GM19324 (cell line): ENCODE data around the gene C16orf87.

ENCODE experiments used
- ATAC-seq: cut with Tn5 transposase; IDR thresholded peaks from one replicate; pipeline ENCODE4 v1.9.1; 2021; ENCODE audit warnings: mild to moderate bottlenecking, moderate library complexity; ENCODE audit not compliant: unreplicated experiment, low FRiP score

Gene C16orf87

GRCh38 chr16:46844771-46845170, 13.8 kb upstream of the C16orf87 start:
- ATAC-seq = no peak

- no peak for ATAC-seq
Observed at GRCh38 chr16:46843898-46844642, 13.1 kb upstream of the C16orf87 start.

- no peak for ATAC-seq
Observed at GRCh38 chr16:46842192-46842895, 11.4 kb upstream of the C16orf87 start.

DNA sequence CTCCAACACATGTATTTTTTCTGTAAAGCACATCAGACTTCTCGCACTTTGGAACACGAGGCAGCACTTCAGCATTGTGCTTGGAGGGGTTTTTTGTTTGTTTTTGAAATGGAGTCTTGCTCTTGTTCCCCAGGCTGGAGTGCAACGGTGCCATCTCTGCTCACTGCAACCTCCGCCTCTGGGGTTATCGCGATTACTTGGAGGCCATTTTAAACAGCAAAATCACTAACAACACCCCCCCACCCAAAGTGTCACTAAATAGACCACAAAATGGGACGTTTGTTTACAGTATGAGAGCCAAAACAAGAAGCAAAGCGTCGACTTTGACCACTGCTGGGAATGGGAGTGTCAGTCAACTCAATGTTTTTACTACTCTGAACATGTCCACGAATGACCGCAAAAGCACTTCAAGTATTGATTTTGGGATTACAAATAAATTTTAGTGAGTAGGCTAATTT, 9.0 kb upstream of the C16orf87 start:
- no peak for ATAC-seq

GRCh38 chr16:46836534-46837530, 5.9 kb upstream of the C16orf87 start:
- no peak for ATAC-seq

DNA sequence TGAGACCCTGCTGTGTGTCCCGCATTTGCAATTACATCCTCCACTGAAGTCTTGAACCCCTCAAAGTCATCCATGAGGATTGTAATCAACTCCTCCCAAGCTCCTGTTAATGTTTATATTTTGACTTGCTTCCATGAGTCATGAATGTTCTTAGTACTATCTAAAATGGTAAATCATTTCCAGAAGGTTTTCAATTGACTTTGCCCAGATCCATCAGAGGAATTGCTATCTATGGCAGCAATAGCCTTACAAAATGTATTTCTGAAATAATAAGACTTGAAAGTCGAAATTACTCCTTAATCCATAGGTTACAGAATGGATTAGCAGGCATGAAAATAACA, 2.5 kb upstream of the C16orf87 start:
- no peak for ATAC-seq

- no peak for ATAC-seq
Observed at GRCh38 chr16:46832757-46833459, 1.9 kb upstream of the C16orf87 start.

GRCh38 chr16:46830417-46830901, 521 bp downstream of the C16orf87 start:
- peak; percentile 22 for ATAC-seq

GRCh38 chr16:46828943-46829342, 2.0 kb downstream of the C16orf87 start:
- no peak for ATAC-seq

DNA sequence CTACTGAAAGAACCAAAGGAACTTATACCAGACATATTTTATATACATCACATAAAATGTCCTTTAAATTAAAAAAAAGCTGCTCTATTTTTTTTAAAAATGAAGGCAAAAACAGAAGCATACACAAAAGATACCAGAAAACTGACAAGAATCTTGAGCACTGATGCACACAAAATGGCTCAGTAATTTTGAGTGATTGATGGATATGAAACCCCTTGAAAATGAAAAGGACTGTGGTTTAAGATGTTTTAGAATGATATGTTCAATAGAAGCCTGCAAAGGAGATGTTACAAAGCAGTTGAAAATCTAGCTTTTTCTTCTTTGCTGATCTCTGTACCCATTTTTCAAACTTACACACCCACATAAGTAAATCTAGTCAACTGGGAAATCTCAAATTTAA, 2.7 kb downstream of the C16orf87 start:
- no peak for ATAC-seq

GRCh38 chr16:46826631-46827030, 4.3 kb downstream of the C16orf87 start:
- ATAC-seq = no peak

DNA sequence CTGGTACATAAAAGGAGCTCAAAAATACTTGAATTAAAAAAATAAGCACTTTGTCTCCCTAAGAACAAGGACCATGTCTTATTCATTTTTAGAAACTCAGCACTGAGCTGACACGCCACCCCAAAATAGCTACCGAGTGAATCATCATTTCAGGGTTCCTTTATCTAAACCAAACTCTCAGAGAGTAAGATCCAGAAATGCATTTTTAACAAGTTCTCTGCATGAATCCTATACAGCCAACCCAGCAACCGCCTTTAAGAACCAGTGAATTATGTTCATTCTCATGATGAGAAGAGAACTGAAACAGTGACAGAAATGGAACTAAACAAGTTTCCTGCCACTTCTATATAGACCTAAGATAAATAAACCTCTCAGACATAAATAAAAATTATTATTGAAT, 8.7 kb downstream of the C16orf87 start:
- peak; percentile 53 for ATAC-seq

DNA sequence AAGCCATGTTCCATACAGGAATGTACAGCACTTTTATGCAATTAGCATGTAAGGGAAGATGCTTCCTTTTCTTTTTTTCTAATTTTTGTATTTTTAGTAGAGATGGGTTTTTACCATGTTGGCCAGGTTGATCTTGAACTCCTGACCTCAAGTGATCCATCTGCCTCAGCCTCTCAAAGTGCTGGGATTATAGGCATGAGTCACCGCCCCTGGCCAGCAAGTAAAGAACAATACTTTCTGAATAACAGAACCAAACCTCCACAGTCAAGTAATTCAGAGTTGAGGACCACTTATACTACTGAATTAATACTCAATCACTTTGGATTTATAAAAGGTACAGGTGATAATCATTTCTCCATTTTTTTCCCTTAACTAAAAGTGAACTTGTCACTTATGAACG, 13.0 kb downstream of the C16orf87 start:
- no peak for ATAC-seq

DNA sequence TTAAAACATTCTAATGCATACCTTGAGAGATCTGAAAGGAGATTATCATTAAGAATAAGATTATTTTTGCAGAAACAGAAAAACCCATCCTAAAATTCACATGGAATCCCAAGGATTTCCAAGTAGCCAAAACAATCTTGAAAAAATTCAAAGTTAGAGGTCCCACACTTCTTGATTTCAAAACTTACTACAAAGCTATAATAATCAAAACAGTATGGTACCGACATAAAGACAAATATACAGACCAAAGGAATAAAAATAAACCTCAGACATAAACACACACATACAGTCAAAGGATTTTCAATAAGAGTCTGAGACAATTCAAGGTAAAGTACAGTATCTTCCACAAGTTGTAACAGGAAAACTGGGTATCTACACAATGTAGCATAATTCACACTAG, 16.2 kb downstream of the C16orf87 start:
- no peak for ATAC-seq

DNA sequence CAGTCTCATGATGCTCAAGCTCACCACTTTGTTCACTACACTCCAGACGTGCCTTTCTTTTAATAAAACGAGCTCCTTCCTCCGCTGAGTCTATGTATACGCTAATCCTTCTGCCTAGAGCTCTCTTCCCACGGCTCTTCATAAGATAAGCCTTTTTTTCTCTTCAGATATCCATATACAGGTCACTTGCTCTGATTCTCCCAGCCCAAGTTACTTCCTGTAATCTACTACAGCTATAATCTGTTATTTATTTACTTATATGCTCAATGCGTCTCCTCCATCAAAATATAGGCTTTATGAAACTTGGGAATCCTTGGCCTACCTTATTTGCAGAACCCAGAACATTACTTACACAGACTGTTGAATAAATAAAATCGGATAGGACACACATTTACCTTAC, 17.4 kb downstream of the C16orf87 start:
- no peak for ATAC-seq

DNA sequence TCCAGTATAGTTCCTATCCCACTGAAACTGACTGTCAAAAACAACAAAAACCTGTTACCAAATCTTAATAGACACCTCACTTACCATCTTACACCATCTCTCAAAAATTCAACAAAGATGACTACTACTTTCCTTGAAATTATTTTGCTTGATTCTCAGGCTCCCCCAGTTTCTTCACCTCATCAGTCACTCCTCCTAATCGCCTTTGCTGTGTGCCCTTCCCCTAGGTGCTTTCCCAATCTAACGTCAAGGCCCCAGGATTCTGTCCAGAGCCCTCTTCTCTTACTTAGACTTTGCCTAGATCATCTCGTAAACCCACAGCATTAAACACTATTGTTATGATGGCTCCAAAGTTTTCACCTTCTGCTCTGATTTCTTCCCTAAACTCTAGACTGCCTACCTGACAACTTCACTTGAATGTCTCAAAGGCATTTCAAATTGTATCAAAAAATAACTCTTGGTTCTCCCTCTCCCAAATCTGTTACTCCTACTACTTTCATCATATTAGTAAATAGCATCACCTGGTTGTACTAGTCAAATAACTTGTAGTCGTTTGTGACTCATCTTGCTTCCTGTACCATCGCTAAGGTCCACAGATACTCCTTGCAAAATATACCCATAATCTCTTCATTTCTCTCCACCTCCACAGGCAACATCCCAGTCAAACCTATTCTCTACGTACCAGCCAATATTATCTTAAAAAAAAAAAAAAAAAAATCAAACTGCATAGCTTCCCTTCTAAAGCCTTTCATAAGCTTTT, 18.0 kb downstream of the C16orf87 start:
- ATAC-seq = no peak

DNA sequence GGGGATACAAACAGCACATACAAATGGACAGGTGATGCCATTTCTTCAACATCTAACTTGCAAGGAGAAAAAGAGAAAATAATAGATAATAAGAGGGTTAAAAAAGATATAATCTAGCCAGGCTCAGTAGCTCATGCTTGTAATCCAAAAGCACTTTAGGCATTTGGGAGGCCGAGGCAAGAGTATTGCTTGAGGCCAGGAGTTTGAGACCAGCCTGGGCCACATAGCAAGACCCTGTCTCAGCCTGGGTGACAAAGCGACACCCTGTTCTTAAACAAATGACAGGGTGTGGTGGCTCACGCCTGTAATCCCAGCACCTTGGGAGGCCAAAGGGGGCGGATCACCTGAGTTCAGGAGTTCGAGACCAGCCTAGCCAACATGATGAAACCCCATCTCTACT, 19.3 kb downstream of the C16orf87 start:
- no peak for ATAC-seq

GRCh38 chr16:46808997-46809396, 22.0 kb downstream of the C16orf87 start:
- peak; percentile 65 for ATAC-seq

DNA sequence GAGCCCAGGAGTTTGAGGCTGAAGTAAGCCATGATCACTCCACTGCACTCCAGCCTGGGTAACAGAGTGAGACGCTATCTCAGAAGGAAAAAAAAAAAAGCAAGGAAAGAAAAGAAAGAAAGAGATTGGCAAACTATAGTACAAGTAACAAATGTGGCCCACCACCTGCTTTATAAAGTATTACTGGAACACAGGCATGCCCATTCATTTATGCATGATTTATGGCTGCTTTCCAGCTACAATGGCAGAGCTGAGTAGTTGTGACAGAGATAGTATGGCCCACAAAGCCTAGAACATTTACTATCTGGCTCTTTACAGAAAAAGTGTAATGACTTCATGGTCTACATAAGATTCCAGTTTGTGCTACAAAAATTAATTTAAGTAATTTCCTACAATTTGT, 23.6 kb downstream of the C16orf87 start:
- ATAC-seq = no peak
